ENCODE results near the gene TRIM8. TPM values are rescaled to one million over a fixed set of nuclear protein-coding genes. Genes with fewer than 3 reads are reported as not detected.

TRIM8 gene
- total RNA-seq, 2 donors from 2014 or later: 121 to 156 TPM

GRCh38 chr10:102633848-102634247 lies 10.4 kb upstream of the TRIM8 start:
- 84 to 90% methylated on average over 1 to 5 of the region's 5 CpGs for WGBS, 2 donors
- ATAC-seq (no peak), DNase-seq (no peak)
- peaks cover 18% of the 10 kb centered on the region for H3K4me1 ChIP-seq
- H3K36me3 ChIP-seq (replicated peaks in 1 of 2; ENCODE audit: insufficient read depth in 1 of 2, low read depth in 2 of 2): no peaks in the 10 kb centered on the region
- intact Hi-C loops (cut with DNase I): no loop called here
- H3K4me3 ChIP-seq: no peak overlapping the region
- peak overlapping the region in 2 of 4 donors; percentile 29 to 49 for H3K27ac ChIP-seq
- H3K9me3 ChIP-seq: no peaks in the 10 kb centered on the region
- H3K27me3 ChIP-seq: no peaks in the 10 kb centered on the region
- TF ChIP-seq POLR2A (IDR thresholded peaks at IDR 0.05): no peak
- TF ChIP-seq CTCF (IDR thresholded peaks at IDR 0.05): no peak

DNA sequence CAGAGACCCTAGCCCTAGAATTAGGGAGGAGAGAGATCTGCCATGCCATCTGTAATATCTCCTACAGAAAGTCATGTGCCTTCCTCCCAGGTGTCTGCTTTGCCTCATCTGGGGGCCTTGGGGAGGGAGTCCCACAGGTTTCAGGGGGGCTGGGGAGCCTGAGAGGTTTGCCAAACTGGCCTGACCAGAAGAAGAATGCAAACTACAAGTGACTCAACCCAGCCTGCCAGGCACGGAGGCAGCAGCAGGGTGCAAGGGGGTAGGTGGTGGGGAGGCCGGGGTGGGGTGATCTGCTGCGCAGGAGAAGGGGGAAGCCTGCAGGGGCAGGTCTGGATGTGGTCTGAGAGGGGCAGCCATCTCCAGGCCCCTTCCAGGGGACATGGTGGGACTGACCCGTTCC lies 9.6 kb upstream of the TRIM8 start:
- Histone ChIP-seq H3K36me3 (replicated peaks in 1 of 2; ENCODE audit: insufficient read depth in 1 of 2, low read depth in 2 of 2) (no peaks in the 10 kb centered on the region), H3K27ac (no peak overlapping the region), H3K9me3 (no peaks in the 10 kb centered on the region), H3K4me3 (no peak overlapping the region), H3K4me1 (peaks cover 17% of the 10 kb centered on the region), H3K27me3 (no peaks in the 10 kb centered on the region)
- TF ChIP-seq POLR2A (IDR thresholded peaks at IDR 0.05): no peak
- TF ChIP-seq CTCF (IDR thresholded peaks at IDR 0.05): no peak
- ATAC-seq: no peak
- DNase-seq: no peak
- intact Hi-C loops (cut with DNase I): no loop called here
- 57% methylated on average over 4 of the region's 4 CpGs; no CpG with 5 or more reads in 1 of the 2 donors for WGBS, 2 donors

- ATAC-seq (no peak), DNase-seq (no peak)
- TF ChIP-seq CTCF (IDR thresholded peaks at IDR 0.05): no peak
- no peak for TF ChIP-seq POLR2A (IDR thresholded peaks at IDR 0.05)
- intact Hi-C loops (cut with DNase I): no loop called here
- Histone ChIP-seq H3K4me3 (no peak overlapping the region), H3K27ac (no peak overlapping the region), H3K27me3 (no peaks in the 10 kb centered on the region), H3K9me3 (no peaks in the 10 kb centered on the region), H3K4me1 (peaks cover 17% of the 10 kb centered on the region), H3K36me3 (replicated peaks in 1 of 2; ENCODE audit: insufficient read depth in 1 of 2, low read depth in 2 of 2) (no peaks in the 10 kb centered on the region)
- WGBS, 2 donors: 44 to 72% methylated on average over 4 of the region's 4 CpGs
These were observed 8.9 kb upstream of the TRIM8 start for GRCh38 chr10:102635377-102635776.

GRCh38 chr10:102639537-102639936 lies 4.7 kb upstream of the TRIM8 start:
- no peaks in the 10 kb centered on the region for H3K4me1 ChIP-seq
- H3K27me3 ChIP-seq: no peaks in the 10 kb centered on the region
- no peak for TF ChIP-seq CTCF (IDR thresholded peaks at IDR 0.05)
- no peak for TF ChIP-seq POLR2A (IDR thresholded peaks at IDR 0.05)
- intact Hi-C loops (cut with DNase I): no loop called here
- no peaks in the 10 kb centered on the region for H3K36me3 ChIP-seq (replicated peaks in 1 of 2; ENCODE audit: insufficient read depth in 1 of 2, low read depth in 2 of 2)
- H3K4me3 ChIP-seq: no peak overlapping the region
- 12 to 13% methylated on average over 2 of the region's 2 CpGs for WGBS, 2 donors
- H3K27ac ChIP-seq: no peak overlapping the region
- DNase-seq: no peak
- no peaks in the 10 kb centered on the region for H3K9me3 ChIP-seq
- no peak for ATAC-seq

GRCh38 chr10:102641402-102641801 lies 2.9 kb upstream of the TRIM8 start:
- peak in 3 of 4 donors; percentile 50 to 62 (median 56) for DNase-seq
- intact Hi-C loops (cut with DNase I): no loop called here
- WGBS, 2 donors: 3 to 10% methylated on average over 7 of the region's 7 CpGs
- Histone ChIP-seq H3K27ac (peak overlapping the region; percentile 95 to 100 (median 96)), H3K4me3 (no peak overlapping the region), H3K36me3 (replicated peaks in 1 of 2; ENCODE audit: insufficient read depth in 1 of 2, low read depth in 2 of 2) (no peaks in the 10 kb centered on the region), H3K27me3 (no peaks in the 10 kb centered on the region), H3K9me3 (no peaks in the 10 kb centered on the region), H3K4me1 (peaks cover 3% of the 10 kb centered on the region)
- TF ChIP-seq POLR2A (IDR thresholded peaks at IDR 0.05) (no peak), CTCF (IDR thresholded peaks at IDR 0.05) (peak in 1 of 7 experiments; percentile 4)
- ATAC-seq: no peak
